HuH-7 (cell line): Measurements from ENCODE around the gene RNF121.
A peak's percentile ranks its signal among the peaks of the same experiment; 100 is the strongest.
"Not testable (repeated sequence)": the region's sequence is repeated elsewhere in the genome, so short reads cannot be mapped to it uniquely, and the experiment has no call there.

Source experiments
- DNase-seq: peaks from one replicate; pipeline ENCODE4 v3.0.0; 2011; ENCODE audit warnings: low spot score

RNF121 gene

GRCh38 chr11:71928737-71929443 is at the start of gene RNF121:
Gene RNF121, plus strand, starts transcription at chr11:71929046. Its CDS starts 16 bp downstream, at chr11:71929062.
- peak; percentile 85 for DNase-seq

GRCh38 chr11:71885806-71886205 is 43.0 kb upstream of the RNF121 start:
- DNase-seq = not testable (repeated sequence)

- not testable (repeated sequence) for DNase-seq
Observed at GRCh38 chr11:71888335-71889010, 40.4 kb upstream of the RNF121 start.

GRCh38 chr11:71889181-71889872 is 39.5 kb upstream of the RNF121 start:
- DNase-seq = not testable (repeated sequence)

GRCh38 chr11:71895961-71896360 is 32.9 kb upstream of the RNF121 start:
- no peak for DNase-seq

- not testable (repeated sequence) for DNase-seq
Observed at GRCh38 chr11:71901137-71901536, 27.7 kb upstream of the RNF121 start.

GRCh38 chr11:71908218-71908617 is 20.6 kb upstream of the RNF121 start:
- DNase-seq = no peak

- not testable (repeated sequence) for DNase-seq
Observed at GRCh38 chr11:71910775-71911174, 18.1 kb upstream of the RNF121 start.

GRCh38 chr11:71911321-71911985 is 17.4 kb upstream of the RNF121 start:
- DNase-seq = not testable (repeated sequence)

GRCh38 chr11:71911986-71912340 is 16.9 kb upstream of the RNF121 start:
- DNase-seq = not testable (repeated sequence)

GRCh38 chr11:71913756-71914526 is 14.9 kb upstream of the RNF121 start:
- no peak for DNase-seq

GRCh38 chr11:71914617-71915189 is 14.1 kb upstream of the RNF121 start:
- no peak for DNase-seq

GRCh38 chr11:71917646-71918140 is 11.2 kb upstream of the RNF121 start:
- DNase-seq = no peak

- peak; percentile 67 for DNase-seq
Observed at GRCh38 chr11:71927820-71928736, 768 bp upstream of the RNF121 start, which contains the start of gene XNDC1N. Gene XNDC1N, minus strand, starts transcription at chr11:71928594. Its CDS starts 5,241 bp downstream, at chr11:71923353.

GRCh38 chr11:71929491-71929890 is 645 bp downstream of the RNF121 start:
- no peak for DNase-seq

GRCh38 chr11:71930556-71931244 is 1.9 kb downstream of the RNF121 start:
- DNase-seq = no peak

GRCh38 chr11:71931245-71931602 is 2.4 kb downstream of the RNF121 start:
- no peak for DNase-seq

- no peak for DNase-seq
Observed at GRCh38 chr11:71933141-71933933, 4.5 kb downstream of the RNF121 start.
